ENCODE data around the gene CHMP2B.

- TF ChIP-seq CTCF (tag by site-specific recombination; IDR thresholded peaks at IDR 0.05) (no peak), ZNF488 (tag by site-specific recombination; IDR thresholded peaks at IDR 0.05) (no peak), ZBTB6 (tag by site-specific recombination; IDR thresholded peaks at IDR 0.05) (no peak), OSR2 (tag by site-specific recombination; IDR thresholded peaks at IDR 0.05) (peak; percentile 70), RBAK (tag by site-specific recombination; IDR thresholded peaks at IDR 0.05) (no peak), ZNF501 (tag by site-specific recombination; IDR thresholded peaks at IDR 0.05) (no peak), ZNF747 (tag by site-specific recombination; IDR thresholded peaks at IDR 0.05) (no peak)
Observed at GRCh38 chr3:87268646-87269211, 41.6 kb downstream of the CHMP2B start.
